Hepatocyte (in vitro differentiated cells): ENCODE measurements around the gene TPRKB.
"Not testable (repeated sequence)": the region's sequence is repeated elsewhere in the genome, so short reads cannot be mapped to it uniquely, and the experiment has no call there.

Experiments
- EZH2 ChIP-seq: fragments of 200-600 bp; sonication (generic); IDR thresholded peaks from 2 replicates; pipeline ENCODE4 v1.6.1; 2016; ENCODE audit warnings: antibody characterized with exemption, mild to moderate bottlenecking, borderline replicate concordance
- EZH2phosphoT487 ChIP-seq: fragments of 200-600 bp; sonication (generic); IDR thresholded peaks from one replicate; pipeline ENCODE4 v1.6.1; 2018; ENCODE audit warnings: antibody characterized with exemption, mild to moderate bottlenecking, low read depth, moderate library complexity; ENCODE audit not compliant: unreplicated experiment, severe bottlenecking
- TF ChIP-seq, protein P1 (sequence below): fragments of 200-600 bp; sonication (generic); IDR thresholded peaks from 2 replicates; pipeline ENCODE4 v1.5.1; 2016; ENCODE audit warnings: antibody characterized with exemption, mild to moderate bottlenecking; ENCODE audit not compliant: poor library complexity

DNA sequence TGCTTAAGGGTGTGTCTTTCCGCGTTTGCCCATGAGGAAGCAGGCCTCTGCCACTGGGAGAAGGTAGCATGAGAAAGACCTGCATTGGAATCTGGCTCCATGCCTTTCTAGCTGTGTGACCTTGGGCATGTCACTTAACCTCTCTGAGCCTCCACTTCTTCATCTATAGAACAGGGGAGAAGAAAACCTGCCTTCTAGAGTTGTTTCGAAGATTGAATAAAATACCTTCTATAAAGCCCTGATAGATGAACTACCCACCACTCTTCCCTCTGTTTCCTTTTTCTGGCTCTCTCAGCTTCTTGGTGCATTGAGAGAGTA lies 35.7 kb downstream of the TPRKB start:
- TF ChIP-seq, protein P1, sequence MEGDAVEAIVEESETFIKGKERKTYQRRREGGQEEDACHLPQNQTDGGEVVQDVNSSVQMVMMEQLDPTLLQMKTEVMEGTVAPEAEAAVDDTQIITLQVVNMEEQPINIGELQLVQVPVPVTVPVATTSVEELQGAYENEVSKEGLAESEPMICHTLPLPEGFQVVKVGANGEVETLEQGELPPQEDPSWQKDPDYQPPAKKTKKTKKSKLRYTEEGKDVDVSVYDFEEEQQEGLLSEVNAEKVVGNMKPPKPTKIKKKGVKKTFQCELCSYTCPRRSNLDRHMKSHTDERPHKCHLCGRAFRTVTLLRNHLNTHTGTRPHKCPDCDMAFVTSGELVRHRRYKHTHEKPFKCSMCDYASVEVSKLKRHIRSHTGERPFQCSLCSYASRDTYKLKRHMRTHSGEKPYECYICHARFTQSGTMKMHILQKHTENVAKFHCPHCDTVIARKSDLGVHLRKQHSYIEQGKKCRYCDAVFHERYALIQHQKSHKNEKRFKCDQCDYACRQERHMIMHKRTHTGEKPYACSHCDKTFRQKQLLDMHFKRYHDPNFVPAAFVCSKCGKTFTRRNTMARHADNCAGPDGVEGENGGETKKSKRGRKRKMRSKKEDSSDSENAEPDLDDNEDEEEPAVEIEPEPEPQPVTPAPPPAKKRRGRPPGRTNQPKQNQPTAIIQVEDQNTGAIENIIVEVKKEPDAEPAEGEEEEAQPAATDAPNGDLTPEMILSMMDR, result not testable (repeated sequence)
- TF ChIP-seq EZH2, EZH2phosphoT487: not testable (repeated sequence)
